ENCODE results near the gene NUDT13.
A peak's percentile ranks its signal among the peaks of the same experiment; 100 is the strongest.

The NUDT13 gene

DNA sequence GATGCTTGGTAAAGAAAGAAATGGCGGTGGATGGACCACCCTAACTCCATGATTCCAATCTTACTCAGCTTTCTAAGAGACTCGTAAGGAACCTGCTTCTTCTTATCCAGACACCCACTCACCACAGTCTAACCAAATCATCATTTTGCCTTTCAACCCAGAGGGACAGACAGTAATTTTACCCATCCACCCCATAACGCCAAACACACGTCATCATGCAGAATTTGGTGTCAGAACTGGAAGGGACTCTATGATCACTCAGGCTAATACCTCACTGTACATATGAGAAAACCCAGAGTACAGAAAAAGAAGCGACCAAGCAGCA lies 57.2 kb downstream of the NUDT13 start:
- FAIRE-seq = no peak

DNA sequence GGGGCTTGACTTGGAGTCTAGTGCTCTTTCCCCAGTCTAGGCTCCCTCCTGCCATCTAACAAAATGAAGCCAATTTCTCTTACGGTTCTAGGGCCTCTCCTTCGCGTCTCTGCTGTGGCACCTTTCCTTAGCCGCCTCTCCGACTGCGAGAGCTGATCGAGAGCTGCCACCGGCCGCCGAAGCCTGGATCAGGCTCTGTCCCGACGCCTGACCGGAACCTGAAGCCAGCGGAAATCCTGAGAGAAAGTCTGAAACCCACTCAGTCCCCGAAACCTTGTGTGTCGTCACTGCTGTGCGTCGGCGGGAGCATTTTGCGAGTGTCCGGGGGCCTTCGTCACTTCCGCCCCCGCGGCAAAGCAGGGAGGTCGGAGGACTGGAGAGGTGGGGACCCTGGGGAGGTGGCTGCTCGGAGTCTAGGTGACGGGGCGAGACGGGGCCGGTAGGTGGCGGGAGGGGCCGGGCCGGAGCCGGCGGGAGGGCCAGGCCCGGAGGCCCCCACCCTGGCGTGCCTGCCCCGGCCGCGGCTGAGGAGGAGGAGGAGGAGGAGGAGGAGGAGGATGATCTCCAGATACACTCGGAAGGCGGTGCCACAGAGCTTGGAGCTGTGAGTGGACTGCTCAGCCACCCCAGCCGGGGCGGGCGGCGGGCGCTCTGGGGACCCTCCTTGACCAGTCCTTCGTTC lies 57.7 kb downstream of the NUDT13 start, which contains the start of the genes ECD and FAM149B1:
Gene ECD, minus strand, starts transcription at position 226 of the 682 bp plus-strand sequence. CDS start 4,071 bp downstream, outside the sequence.
Gene FAM149B1, plus strand, starts transcription at position 337 of the 682 bp plus-strand sequence. Its CDS starts 221 bp downstream, at position 558.
- peak; percentile 9 for FAIRE-seq

DNA sequence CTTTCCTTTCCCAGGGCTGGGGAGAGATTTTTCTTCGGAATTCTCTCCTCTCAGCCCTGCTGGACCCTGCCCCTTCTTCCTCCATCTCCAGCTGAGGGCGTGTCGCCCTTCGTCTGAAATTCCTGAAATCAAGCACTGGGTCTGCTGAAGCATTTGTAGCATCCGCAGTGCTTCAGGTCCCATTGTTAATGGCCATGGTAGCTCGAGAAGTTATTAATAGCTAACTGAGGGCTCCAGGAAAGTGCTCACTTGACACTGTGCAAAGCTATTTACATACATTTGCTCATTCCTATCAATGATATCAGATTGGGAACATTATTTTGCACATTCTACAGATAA lies 58.2 kb downstream of the NUDT13 start:
- no peak for FAIRE-seq

GRCh38 chr10:73169320-73169719 lies 59.1 kb downstream of the NUDT13 start:
- no peak for FAIRE-seq

DNA sequence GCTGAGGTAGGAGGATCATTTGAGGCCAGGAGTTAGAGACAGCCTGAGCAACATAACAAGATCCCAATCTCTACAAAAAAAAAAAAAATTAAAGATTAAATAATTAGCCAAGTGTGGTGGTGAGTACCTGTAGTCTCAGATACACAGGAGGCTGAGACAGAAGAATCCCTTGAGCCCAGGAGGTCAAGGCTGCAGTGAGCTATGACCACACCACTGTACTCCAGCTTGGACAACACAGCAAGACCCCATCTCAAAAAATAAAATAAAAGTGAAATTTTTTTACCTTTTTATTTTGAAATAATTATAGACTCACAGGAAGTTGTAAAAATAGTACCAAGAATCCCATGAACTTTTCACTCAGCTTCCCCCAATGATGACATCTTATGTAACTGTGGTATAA lies 62.6 kb downstream of the NUDT13 start:
- no peak for FAIRE-seq

- no peak for FAIRE-seq
These were observed 64.1 kb downstream of the NUDT13 start for GRCh38 chr10:73174148-73174925.

All from TTC549 (cell line).